ENCODE data around the gene DRAP1.
"Not testable (repeated sequence)": the region's sequence is repeated elsewhere in the genome, so short reads cannot be mapped to it uniquely, and the experiment has no call there.

- TF ChIP-seq SMAD3 (CRISPR knock-in tag; IDR thresholded peaks at IDR 0.05; ENCODE audit: borderline replicate concordance); CTCF (IDR thresholded peaks at IDR 0.05); TCF7 (CRISPR knock-in tag; IDR thresholded peaks at IDR 0.05; ENCODE audit: low read depth); ZNF532 (CRISPR knock-in tag; IDR thresholded peaks at IDR 0.05; ENCODE audit: borderline replicate concordance); NR2C2 (CRISPR knock-in tag; IDR thresholded peaks at IDR 0.05); NR3C1 (CRISPR knock-in tag; conservative IDR thresholded peaks at IDR 0.05; ENCODE audit: low read depth); STAT6 (CRISPR knock-in tag; conservative IDR thresholded peaks at IDR 0.05; ENCODE audit: low read depth); MLX (CRISPR knock-in tag; IDR thresholded peaks at IDR 0.05); E2F1 (CRISPR knock-in tag; IDR thresholded peaks at IDR 0.05); MYBL2 (CRISPR knock-in tag; IDR thresholded peaks at IDR 0.05); SP1 (CRISPR knock-in tag; conservative IDR thresholded peaks at IDR 0.05); GRHL2 (CRISPR knock-in tag; IDR thresholded peaks at IDR 0.05; ENCODE audit: insufficient replicate concordance, severe bottlenecking); NR1H2 (CRISPR knock-in tag; IDR thresholded peaks at IDR 0.05): not testable (repeated sequence)
- TF ChIP-seq, protein P1, sequence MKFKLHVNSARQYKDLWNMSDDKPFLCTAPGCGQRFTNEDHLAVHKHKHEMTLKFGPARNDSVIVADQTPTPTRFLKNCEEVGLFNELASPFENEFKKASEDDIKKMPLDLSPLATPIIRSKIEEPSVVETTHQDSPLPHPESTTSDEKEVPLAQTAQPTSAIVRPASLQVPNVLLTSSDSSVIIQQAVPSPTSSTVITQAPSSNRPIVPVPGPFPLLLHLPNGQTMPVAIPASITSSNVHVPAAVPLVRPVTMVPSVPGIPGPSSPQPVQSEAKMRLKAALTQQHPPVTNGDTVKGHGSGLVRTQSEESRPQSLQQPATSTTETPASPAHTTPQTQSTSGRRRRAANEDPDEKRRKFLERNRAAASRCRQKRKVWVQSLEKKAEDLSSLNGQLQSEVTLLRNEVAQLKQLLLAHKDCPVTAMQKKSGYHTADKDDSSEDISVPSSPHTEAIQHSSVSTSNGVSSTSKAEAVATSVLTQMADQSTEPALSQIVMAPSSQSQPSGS (CRISPR knock-in tag; IDR thresholded peaks at IDR 0.05; ENCODE audit: borderline replicate concordance, low read depth), result not testable (repeated sequence)
These were observed 27.1 kb upstream of the DRAP1 start for GRCh38 chr11:65892137-65892540.
